Measurements from ENCODE around the gene C19orf53.
"Not testable (repeated sequence)": the region's sequence is repeated elsewhere in the genome, so short reads cannot be mapped to it uniquely, and the experiment has no call there.

Gene C19orf53

DNA sequence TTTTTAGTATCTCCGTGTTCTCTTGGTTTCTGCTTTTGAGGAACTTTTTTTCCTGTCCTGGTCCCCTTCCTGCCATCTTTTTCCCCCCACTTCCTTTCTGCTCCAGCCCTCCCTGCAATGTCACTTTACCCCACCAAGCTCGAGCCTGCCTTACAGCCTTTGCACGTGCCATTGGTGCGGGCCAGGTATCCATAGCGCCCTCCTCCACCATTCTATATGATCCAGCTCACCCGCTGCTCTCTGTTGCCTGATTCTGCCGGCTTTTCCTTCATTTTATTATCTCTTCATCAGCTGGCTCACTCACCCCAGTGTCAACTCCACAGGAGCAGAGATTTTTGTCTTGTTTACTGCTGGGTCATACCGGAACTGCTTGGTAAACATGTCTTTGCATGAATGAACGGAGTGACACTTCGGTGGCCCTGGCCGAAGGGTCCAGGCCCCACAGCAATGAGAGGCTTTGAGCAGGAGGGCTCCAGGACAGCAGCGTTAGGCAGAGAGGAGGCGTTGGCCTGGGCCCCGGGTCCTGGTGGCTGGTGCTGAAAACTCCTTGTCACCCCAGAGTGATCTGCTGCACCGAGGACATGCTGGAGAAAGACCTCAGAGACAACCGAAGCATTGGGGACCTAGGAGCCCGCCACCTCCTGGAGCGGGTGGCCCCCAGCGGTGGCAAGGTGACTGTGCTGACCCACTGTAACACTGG is 8.7 kb upstream of the C19orf53 start:
- Histone ChIP-seq H3K27ac (peak overlapping the region in 3 of 11 experiments; percentile 44 to 55 (median 52); a peak in 6 of 22 replicates), H3K4me2 (peak overlapping the region; percentile 83 to 99 (median 96)), H4K20me1 (peaks cover 0 to 19% (median 12%) of the 10 kb centered on the region in 11 experiments; a peak in 8 of 22 replicates), H3K4me1 (peaks cover 11 to 24% (median 17%) of the 10 kb centered on the region in 10 experiments; a peak in 19 of 20 replicates), H3K27me3 (no peaks in the 10 kb centered on the region), H3K9me3 (replicated peaks in 1 of 11) (no peaks in the 10 kb centered on the region), H3K4me3 (peak overlapping the region; percentile 66 to 84 (median 76)), H3K36me3 (peaks cover 48 to 61% (median 53%) of the 10 kb centered on the region in 11 experiments), H3K9ac (peak overlapping the region; percentile 68 to 83 (median 79))
- TF ChIP-seq Cebpa-rat (IDR thresholded peaks at IDR 0.05), result no peak

- Histone ChIP-seq H3K4me1 (peaks cover 11 to 24% (median 17%) of the 10 kb centered on the region in 10 experiments; a peak in 19 of 20 replicates), H3K36me3 (peaks cover 47 to 61% (median 53%) of the 10 kb centered on the region in 11 experiments), H3K9me3 (replicated peaks in 1 of 11) (no peaks in the 10 kb centered on the region), H3K9ac (peak overlapping the region in 3 of 11 experiments; percentile 34 to 83 (median 78); a peak in 2 of 22 replicates), H3K27me3 (no peaks in the 10 kb centered on the region), H3K4me2 (peak overlapping the region in 9 of 11 experiments; percentile 83 to 98 (median 96); a peak in 14 of 22 replicates), H4K20me1 (peaks cover 0 to 19% (median 12%) of the 10 kb centered on the region in 11 experiments; a peak in 8 of 22 replicates), H3K27ac (0 out of 22 replicates have a peak overlapping the region, but pooled peaks of 1 of the 11 experiments have one; percentile 11), H3K4me3 (peak overlapping the region in 1 of 10 experiments; percentile 76; a peak in 2 of 20 replicates)
- TF ChIP-seq Cebpa-rat (IDR thresholded peaks at IDR 0.05), result no peak
Measured at GRCh38 chr19:13766095-13766481, 8.2 kb upstream of the C19orf53 start.

- no peaks in the 10 kb centered on the region for H3K9me3 ChIP-seq (replicated peaks in 1 of 11)
- no peak for TF ChIP-seq Cebpa-rat (IDR thresholded peaks at IDR 0.05)
- H3K4me1 ChIP-seq, result peaks cover 11 to 24% (median 16%) of the 10 kb centered on the region in 10 experiments
- no peak overlapping the region for H3K9ac ChIP-seq
- H3K4me3 ChIP-seq, result no peak overlapping the region
- H3K4me2 ChIP-seq, result no peak overlapping the region
- no peak overlapping the region for H3K27ac ChIP-seq
- H4K20me1 ChIP-seq, result peaks cover 0 to 21% (median 12%) of the 10 kb centered on the region in 11 experiments; a peak in 8 of 22 replicates
- H3K36me3 ChIP-seq, result peaks cover 37 to 50% (median 45%) of the 10 kb centered on the region in 11 experiments
- H3K27me3 ChIP-seq, result no peaks in the 10 kb centered on the region
Measured at GRCh38 chr19:13768510-13768909, 5.7 kb upstream of the C19orf53 start.

- Histone ChIP-seq H3K27ac (no peak overlapping the region), H3K4me1 (peaks cover 9 to 16% (median 13%) of the 10 kb centered on the region in 10 experiments; a peak in 19 of 20 replicates), H3K4me3 (no peak overlapping the region), H3K27me3 (no peaks in the 10 kb centered on the region), H3K36me3 (peaks cover 37 to 50% (median 43%) of the 10 kb centered on the region in 11 experiments), H4K20me1 (peaks cover 0 to 23% (median 15%) of the 10 kb centered on the region in 11 experiments; a peak in 12 of 22 replicates), H3K9ac (no peak overlapping the region), H3K4me2 (no peak overlapping the region), H3K9me3 (replicated peaks in 1 of 11) (no peaks in the 10 kb centered on the region)
- TF ChIP-seq Cebpa-rat (IDR thresholded peaks at IDR 0.05), result no peak
Measured at GRCh38 chr19:13770013-13770635, 4.1 kb upstream of the C19orf53 start.

GRCh38 chr19:13778398-13778797 is 4.1 kb downstream of the C19orf53 start:
- Histone ChIP-seq H3K9ac (no peak overlapping the region), H4K20me1 (peaks cover 0 to 50% (median 33%) of the 10 kb centered on the region in 11 experiments; a peak in 17 of 22 replicates), H3K9me3 (replicated peaks in 1 of 11) (no peaks in the 10 kb centered on the region), H3K4me1 (peaks cover 17 to 39% (median 24%) of the 10 kb centered on the region in 10 experiments), H3K27me3 (no peaks in the 10 kb centered on the region), H3K27ac (no peak overlapping the region), H3K4me3 (no peak overlapping the region), H3K36me3 (peaks cover 31 to 49% (median 42%) of the 10 kb centered on the region in 11 experiments), H3K4me2 (no peak overlapping the region)
- TF ChIP-seq Cebpa-rat (IDR thresholded peaks at IDR 0.05), result no peak

DNA sequence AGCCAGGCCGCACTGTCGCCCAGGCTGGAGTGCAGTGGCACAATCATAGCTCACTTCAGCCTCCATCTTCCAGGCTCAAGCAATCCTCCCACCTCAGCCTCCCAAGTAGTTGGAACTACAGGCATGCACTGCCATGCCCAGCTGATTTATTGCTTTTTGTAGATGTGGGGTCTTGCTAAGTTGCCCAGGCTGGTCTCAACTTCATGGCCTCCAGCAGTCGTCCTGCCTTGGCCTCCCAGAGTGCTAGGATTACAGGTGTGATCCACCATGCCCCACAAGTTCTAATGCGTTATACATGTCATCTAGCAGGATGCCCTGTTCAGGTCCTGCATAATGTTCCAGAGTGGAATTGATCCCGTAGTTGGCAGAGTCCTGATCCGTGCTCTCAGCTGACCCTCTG is 4.6 kb downstream of the C19orf53 start:
- H4K20me1 ChIP-seq, result peaks cover 0 to 50% (median 33%) of the 10 kb centered on the region in 11 experiments; a peak in 17 of 22 replicates
- H3K36me3 ChIP-seq, result peaks cover 31 to 49% (median 42%) of the 10 kb centered on the region in 11 experiments
- no peak overlapping the region for H3K27ac ChIP-seq
- no peaks in the 10 kb centered on the region for H3K27me3 ChIP-seq
- H3K4me1 ChIP-seq, result peaks cover 21 to 37% (median 26%) of the 10 kb centered on the region in 10 experiments
- no peak overlapping the region for H3K4me3 ChIP-seq
- no peak overlapping the region for H3K9ac ChIP-seq
- H3K4me2 ChIP-seq, result no peak overlapping the region
- TF ChIP-seq Cebpa-rat (IDR thresholded peaks at IDR 0.05), result no peak
- no peaks in the 10 kb centered on the region for H3K9me3 ChIP-seq (replicated peaks in 1 of 11)

- Histone ChIP-seq H3K36me3 (peaks cover 31 to 49% (median 42%) of the 10 kb centered on the region in 11 experiments), H3K4me1 (peaks cover 25 to 42% (median 33%) of the 10 kb centered on the region in 10 experiments), H4K20me1 (peaks cover 0 to 46% (median 31%) of the 10 kb centered on the region in 11 experiments; a peak in 17 of 22 replicates)
- not testable (repeated sequence) for H3K9me3 ChIP-seq (replicated peaks in 1 of 11); H3K27ac ChIP-seq; H3K4me2 ChIP-seq; H3K27me3 ChIP-seq; H3K9ac ChIP-seq; H3K4me3 ChIP-seq
Measured at GRCh38 chr19:13779794-13780193, 5.5 kb downstream of the C19orf53 start.

DNA sequence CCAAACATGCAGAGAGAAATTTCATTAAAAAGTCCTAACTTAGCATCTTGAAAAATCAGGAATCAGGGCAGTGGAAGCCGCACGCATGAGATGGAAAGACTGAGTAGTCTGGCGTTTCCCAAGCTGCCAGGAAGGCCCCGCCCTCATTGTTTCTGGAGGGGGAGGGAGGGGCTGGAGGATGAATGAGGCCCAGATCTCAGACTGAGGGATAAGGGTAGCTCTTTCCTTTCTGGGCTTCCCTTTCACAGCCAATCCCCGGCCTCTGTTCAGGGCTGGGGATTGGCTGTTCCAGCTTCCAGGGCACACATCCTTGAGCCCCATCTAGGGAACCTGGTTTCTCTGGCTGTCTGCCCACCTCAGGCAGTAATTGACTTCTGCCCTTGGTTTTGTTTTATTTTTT is 7.3 kb downstream of the C19orf53 start:
- no peak overlapping the region for H3K4me3 ChIP-seq
- peaks cover 0 to 29% (median 15%) of the 10 kb centered on the region in 11 experiments; a peak in 14 of 22 replicates for H4K20me1 ChIP-seq
- no peaks in the 10 kb centered on the region for H3K27me3 ChIP-seq
- H3K4me2 ChIP-seq, result peak overlapping the region in 6 of 11 experiments; percentile 2 to 77 (median 38); a peak in 10 of 22 replicates
- peaks cover 27 to 38% (median 34%) of the 10 kb centered on the region in 11 experiments for H3K36me3 ChIP-seq
- TF ChIP-seq Cebpa-rat (IDR thresholded peaks at IDR 0.05), result no peak
- peak overlapping the region in 5 of 11 experiments; percentile 1 to 38 (median 28); a peak in 5 of 22 replicates for H3K9ac ChIP-seq
- peak overlapping the region in 2 of 11 experiments; percentile 0 to 23; a peak in 1 of 22 replicates for H3K27ac ChIP-seq
- H3K4me1 ChIP-seq, result peaks cover 21 to 44% (median 36%) of the 10 kb centered on the region in 10 experiments
- H3K9me3 ChIP-seq (replicated peaks in 1 of 11), result no peaks in the 10 kb centered on the region

GRCh38 chr19:13782537-13782936 is 8.3 kb downstream of the C19orf53 start:
- Histone ChIP-seq H3K36me3 (peaks cover 19 to 28% (median 25%) of the 10 kb centered on the region in 11 experiments), H3K9me3 (replicated peaks in 1 of 11) (no peaks in the 10 kb centered on the region), H4K20me1 (peaks cover 0 to 19% (median 10%) of the 10 kb centered on the region in 11 experiments; a peak in 9 of 22 replicates), H3K27me3 (no peaks in the 10 kb centered on the region), H3K4me3 (no peak overlapping the region), H3K9ac (peak overlapping the region in 1 of 11 experiments; percentile 14; a peak in 1 of 22 replicates), H3K27ac (no peak overlapping the region), H3K4me2 (no peak overlapping the region), H3K4me1 (peaks cover 28 to 53% (median 45%) of the 10 kb centered on the region in 10 experiments)
- no peak for TF ChIP-seq Cebpa-rat (IDR thresholded peaks at IDR 0.05)
